Measurements from ENCODE around the gene UST. TPM values are rescaled to one million over a fixed set of nuclear protein-coding genes. Genes with fewer than 3 reads are reported as not detected.

The UST gene
- total RNA-seq, 1 donor from 2014 or later: 9.7 TPM

DNA sequence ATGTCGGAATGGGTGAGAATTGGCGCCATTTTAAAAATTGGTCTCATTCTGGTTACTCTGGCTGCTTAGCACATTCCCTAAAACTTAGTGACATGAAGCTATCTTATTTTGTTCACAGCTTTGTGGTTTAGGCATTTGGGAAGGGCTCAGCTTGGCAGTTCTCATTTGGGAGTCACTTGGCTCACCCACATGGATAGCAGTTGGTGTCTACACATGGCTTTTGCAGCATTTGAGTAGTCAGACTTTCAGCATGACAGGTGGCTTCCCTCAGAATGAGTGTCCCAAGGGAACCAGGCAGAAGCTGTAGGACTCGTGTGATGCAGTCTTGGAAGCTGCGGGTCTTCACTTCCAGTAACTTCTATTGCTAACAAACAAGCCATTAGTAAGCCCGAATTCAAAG is 64.6 kb downstream of the UST start:
- H3K27me3 Mint-ChIP-seq: no peaks in the 10 kb centered on the region
- no peak overlapping the region for H3K4me3 Mint-ChIP-seq
- H3K27ac Mint-ChIP-seq: no peak overlapping the region
- DNase-seq (ENCODE audit: extremely low spot score, unreplicated experiment): no peak
- peaks cover 10% of the 10 kb centered on the region for H3K9me3 Mint-ChIP-seq
- H3K4me1 Mint-ChIP-seq (ENCODE audit: unreplicated experiment): no peaks in the 10 kb centered on the region
- no peak for TF ChIP-seq CTCF (conservative IDR thresholded peaks at IDR 0.05)
- peaks cover 3% of the 10 kb centered on the region for H3K36me3 Mint-ChIP-seq

DNA sequence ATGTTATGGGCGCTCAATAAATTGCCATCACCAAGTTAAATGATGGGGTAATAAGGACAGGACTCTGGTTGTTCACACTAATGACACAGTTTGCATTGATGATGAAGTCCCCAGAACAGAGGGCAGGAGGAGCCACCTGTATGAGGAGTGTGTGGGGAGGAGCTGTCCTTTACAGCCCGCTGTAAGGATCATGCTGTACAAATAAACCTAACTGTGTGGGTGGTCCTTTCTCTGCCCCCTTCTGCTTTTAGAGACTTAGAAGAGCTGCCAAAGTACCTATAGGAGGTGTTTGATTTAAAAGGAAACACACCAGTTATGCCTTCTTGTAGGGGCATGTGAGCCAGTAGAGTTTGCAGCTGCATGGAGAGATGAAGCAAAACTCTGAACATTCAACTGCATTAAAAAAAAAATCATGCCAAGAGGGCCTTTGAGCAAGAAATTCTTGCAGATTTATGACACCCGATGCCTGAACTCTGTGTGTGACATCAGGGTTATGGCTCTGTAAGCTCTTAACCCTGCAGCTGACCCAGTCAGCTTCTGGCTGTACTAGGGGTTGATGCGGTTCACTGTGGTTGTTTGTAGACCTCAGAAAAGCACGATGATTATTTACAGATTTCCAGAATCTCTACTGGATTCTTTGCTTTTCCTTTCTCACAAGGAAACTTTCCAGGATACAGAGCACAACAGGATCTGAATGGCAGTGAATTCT is 67.4 kb downstream of the UST start:
- H3K4me1 Mint-ChIP-seq (ENCODE audit: unreplicated experiment): peaks cover 12% of the 10 kb centered on the region
- TF ChIP-seq CTCF (conservative IDR thresholded peaks at IDR 0.05): no peak
- no peak overlapping the region for H3K27ac Mint-ChIP-seq
- H3K27me3 Mint-ChIP-seq: peaks cover 4% of the 10 kb centered on the region
- H3K9me3 Mint-ChIP-seq: peaks cover 10% of the 10 kb centered on the region
- DNase-seq (ENCODE audit: extremely low spot score, unreplicated experiment): no peak
- no peak overlapping the region for H3K4me3 Mint-ChIP-seq
- no peaks in the 10 kb centered on the region for H3K36me3 Mint-ChIP-seq

DNA sequence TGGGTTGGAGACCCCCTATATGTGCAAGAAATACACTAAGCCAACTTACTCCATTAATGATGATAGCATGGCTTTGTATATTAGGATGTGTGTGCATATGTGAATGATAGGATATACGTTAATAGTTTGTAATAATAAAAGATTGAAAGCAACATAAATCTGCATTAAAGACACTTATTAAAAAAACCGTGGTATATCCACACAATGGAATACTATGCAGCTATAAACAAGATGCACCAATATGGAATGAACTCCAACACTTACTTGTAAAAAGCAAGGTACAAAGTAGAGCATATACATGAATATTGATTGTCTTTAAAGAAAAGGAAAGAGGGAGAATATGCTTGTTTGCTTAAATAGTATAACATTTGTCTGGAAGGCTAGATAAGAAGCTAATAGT is 68.0 kb downstream of the UST start:
- no peak for TF ChIP-seq CTCF (conservative IDR thresholded peaks at IDR 0.05)
- peaks cover 4% of the 10 kb centered on the region for H3K27me3 Mint-ChIP-seq

GRCh38 chr6:148816117-148816516 is 69.3 kb downstream of the UST start:
- no peak overlapping the region for H3K4me3 Mint-ChIP-seq
- peaks cover 4% of the 10 kb centered on the region for H3K27me3 Mint-ChIP-seq
- DNase-seq (ENCODE audit: extremely low spot score, unreplicated experiment): no peak
- H3K4me1 Mint-ChIP-seq (ENCODE audit: unreplicated experiment): peaks cover 18% of the 10 kb centered on the region
- no peaks in the 10 kb centered on the region for H3K36me3 Mint-ChIP-seq
- H3K9me3 Mint-ChIP-seq: peaks cover 8% of the 10 kb centered on the region
- no peak overlapping the region for H3K27ac Mint-ChIP-seq
- no peak for TF ChIP-seq CTCF (conservative IDR thresholded peaks at IDR 0.05)

More for the DNA sequence above, 68.0 kb downstream of the UST start:
- Mint-ChIP-seq H3K27ac (no peak overlapping the region), H3K36me3 (no peaks in the 10 kb centered on the region), H3K4me3 (no peak overlapping the region), H3K4me1 (ENCODE audit: unreplicated experiment) (peaks cover 18% of the 10 kb centered on the region), H3K9me3 (peaks cover 10% of the 10 kb centered on the region)
- no peak for DNase-seq (ENCODE audit: extremely low spot score, unreplicated experiment)

DNA sequence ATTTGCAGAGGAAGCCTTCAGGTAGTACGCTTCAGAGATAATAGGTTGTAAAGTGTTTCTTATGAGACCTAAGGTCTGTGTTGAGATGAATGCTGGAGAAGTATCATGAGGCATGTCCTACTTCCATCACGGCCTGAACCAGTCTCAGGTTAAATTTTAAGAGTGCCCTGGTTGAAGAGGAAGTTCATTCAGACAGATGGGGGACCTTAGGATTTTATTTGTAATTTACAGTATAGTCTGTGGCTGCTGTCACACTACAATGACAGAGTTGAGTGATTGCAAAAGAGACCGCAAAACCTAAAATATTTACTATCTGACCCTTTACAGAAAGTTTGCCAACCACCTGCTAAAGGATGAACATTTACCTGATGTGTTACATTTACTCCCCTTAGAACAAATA is 70.9 kb downstream of the UST start:
- Mint-ChIP-seq H3K4me3 (no peak overlapping the region), H3K27ac (no peak overlapping the region)

More for the DNA sequence above, 70.9 kb downstream of the UST start:
- Mint-ChIP-seq H3K4me1 (ENCODE audit: unreplicated experiment) (peaks cover 18% of the 10 kb centered on the region), H3K36me3 (no peaks in the 10 kb centered on the region), H3K27me3 (peaks cover 4% of the 10 kb centered on the region), H3K9me3 (peaks cover 6% of the 10 kb centered on the region)
- DNase-seq (ENCODE audit: extremely low spot score, unreplicated experiment): no peak
- no peak for TF ChIP-seq CTCF (conservative IDR thresholded peaks at IDR 0.05)
